Skin of body (tissue), 2 donors: ENCODE results near the gene KIF5C. TPM values are rescaled to one million over a fixed set of nuclear protein-coding genes. Genes with fewer than 3 reads are reported as not detected.
A peak's percentile ranks its signal among the peaks of the same experiment; 100 is the strongest.
"Not testable (repeated sequence)": the region's sequence is repeated elsewhere in the genome, so short reads cannot be mapped to it uniquely, and the experiment has no call there.

ENCODE experiments used
- DNase-seq: peaks from one replicate; lab custom pipeline; 2025; lab: John Stamatoyannopoulos, UW
- total RNA-seq: library from RNA; depleted of rRNA; stranded (reverse); fragments of >200 nt; gene quantifications from one replicate; pipeline ENCODE4 v1.2.3, GENCODE V29; 2014

Gene KIF5C
- total RNA-seq, 1 donor from 2014 or later: 2.3 TPM

GRCh38 chr2:148965623-148966437, 90.8 kb downstream of the KIF5C start:
- no peak for DNase-seq

GRCh38 chr2:148966438-148966758, 91.4 kb downstream of the KIF5C start:
- DNase-seq: no peak

- no peak for DNase-seq
Measured at GRCh38 chr2:148967056-148967455, 92.0 kb downstream of the KIF5C start.

- no peak for DNase-seq
Measured at GRCh38 chr2:148967578-148967977, 92.6 kb downstream of the KIF5C start.

- no peak for DNase-seq
Measured at GRCh38 chr2:148968301-148968700, 93.3 kb downstream of the KIF5C start.

GRCh38 chr2:148968776-148969319, 93.8 kb downstream of the KIF5C start:
- no peak for DNase-seq

- DNase-seq: no peak
Measured at GRCh38 chr2:148969659-148970061, 94.6 kb downstream of the KIF5C start.

- no peak for DNase-seq
Measured at GRCh38 chr2:148970385-148970784, 95.4 kb downstream of the KIF5C start.

- no peak for DNase-seq
Measured at GRCh38 chr2:148971547-148971946, 96.5 kb downstream of the KIF5C start.

GRCh38 chr2:148974095-148974494, 99.1 kb downstream of the KIF5C start:
- no peak for DNase-seq

- DNase-seq: no peak
Measured at GRCh38 chr2:148978026-148978685, 103.1 kb downstream of the KIF5C start.

GRCh38 chr2:148978706-148979105, 103.7 kb downstream of the KIF5C start:
- peak; percentile 68 for DNase-seq

- no peak for DNase-seq
Measured at GRCh38 chr2:148979164-148979918, 104.3 kb downstream of the KIF5C start.

- DNase-seq: no peak
Measured at GRCh38 chr2:148979919-148980277, 104.9 kb downstream of the KIF5C start.

GRCh38 chr2:148980496-148980895, 105.5 kb downstream of the KIF5C start:
- DNase-seq: not testable (repeated sequence)

GRCh38 chr2:148981324-148981723, 106.3 kb downstream of the KIF5C start:
- DNase-seq: peak; percentile 2

- no peak for DNase-seq
Measured at GRCh38 chr2:148981781-148982180, 106.8 kb downstream of the KIF5C start.

- DNase-seq: peak; percentile 5
Measured at GRCh38 chr2:148982282-148982681, 107.3 kb downstream of the KIF5C start.

- DNase-seq: no peak
Measured at GRCh38 chr2:148983896-148984295, 108.9 kb downstream of the KIF5C start.

- DNase-seq: no peak
Measured at GRCh38 chr2:148984449-148984848, 109.4 kb downstream of the KIF5C start.

- no peak for DNase-seq
Measured at GRCh38 chr2:148987286-148987685, 112.3 kb downstream of the KIF5C start.

- no peak for DNase-seq
Measured at GRCh38 chr2:148988337-148988736, 113.3 kb downstream of the KIF5C start.
